HG03342 (cell line): Measurements from ENCODE around the gene CAPN3.

Experiments
- ATAC-seq: cut with Tn5 transposase; IDR thresholded peaks from one replicate; pipeline ENCODE4 v1.9.1; 2021; ENCODE audit warnings: mild to moderate bottlenecking, moderate library complexity; ENCODE audit not compliant: unreplicated experiment

The CAPN3 gene

GRCh38 chr15:42449770-42450424 is 90.6 kb downstream of the CAPN3 start:
- no peak for ATAC-seq

- ATAC-seq = no peak
Observed at GRCh38 chr15:42450425-42450790, 91.1 kb downstream of the CAPN3 start.

- no peak for ATAC-seq
Observed at GRCh38 chr15:42453826-42454225, 94.5 kb downstream of the CAPN3 start.

GRCh38 chr15:42456531-42456930 is 97.2 kb downstream of the CAPN3 start:
- ATAC-seq = no peak

- no peak for ATAC-seq
Observed at GRCh38 chr15:42456971-42457370, 97.7 kb downstream of the CAPN3 start.

- ATAC-seq = peak; percentile 84
Observed at GRCh38 chr15:42457445-42458442, 98.4 kb downstream of the CAPN3 start.

- ATAC-seq = no peak
Observed at GRCh38 chr15:42461261-42461660, 102.0 kb downstream of the CAPN3 start.
